ENCODE data around the gene ZNF83. TPM values are rescaled to one million over a fixed set of nuclear protein-coding genes. Genes with fewer than 3 reads are reported as not detected.

Gene ZNF83
- total and polyA plus RNA-seq, 10 donors, result 31.8 to 87.7 (median 60.7) TPM

DNA sequence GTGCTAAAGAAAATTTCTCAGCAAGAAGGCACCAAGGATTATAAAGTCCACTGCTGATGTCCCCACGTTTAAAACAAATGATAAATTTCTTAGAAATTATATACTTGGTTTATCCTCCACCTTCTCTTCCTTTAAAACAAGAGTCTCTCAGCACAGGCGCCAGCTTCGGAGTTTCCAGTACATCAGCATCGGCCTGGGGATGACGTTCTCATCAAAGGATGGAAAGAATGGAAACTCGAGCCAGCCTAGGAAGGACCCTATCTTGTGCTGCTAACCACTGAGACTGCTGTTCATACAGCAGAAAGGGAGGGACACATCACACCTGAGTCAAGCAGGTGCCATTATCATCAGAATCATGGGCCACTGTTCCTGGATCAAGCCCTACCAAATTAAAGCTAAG, 29.8 kb upstream of the ZNF83 start:
- 83 to 95% (median 91%) methylated on average over 6 of the region's 6 CpGs for WGBS, 5 donors

DNA sequence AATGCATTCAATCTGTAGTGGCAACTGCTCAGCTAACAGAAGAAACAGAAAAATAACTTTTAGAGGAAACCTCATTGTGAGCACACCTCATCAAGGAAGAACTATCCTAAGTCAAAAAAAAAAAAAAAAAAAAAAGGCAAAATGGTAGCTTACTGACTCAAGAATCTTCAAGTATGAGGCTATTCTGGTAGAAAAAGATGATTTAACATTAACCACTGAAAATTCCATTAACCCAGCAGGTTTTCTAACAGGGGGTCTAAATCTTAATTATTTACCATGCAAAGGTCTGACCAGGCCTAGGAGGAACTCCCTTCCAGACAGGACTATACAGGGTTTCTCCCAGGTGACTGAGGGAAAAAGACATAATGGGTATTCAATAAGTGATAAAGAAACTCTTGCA, 28.4 kb upstream of the ZNF83 start:
- no peaks in the 10 kb centered on the region for H3K9me3 ChIP-seq
- H3K4me3 ChIP-seq, result no peak overlapping the region
- no peak overlapping the region for H3K27ac ChIP-seq
- no peaks in the 10 kb centered on the region for H3K4me1 ChIP-seq
- H3K36me3 ChIP-seq, result peaks cover 0 to 52% (median 0%) of the 10 kb centered on the region in 6 donors
- TF ChIP-seq POLR2AphosphoS5 (IDR thresholded peaks at IDR 0.05) (no peak), POLR2A (IDR thresholded peaks at IDR 0.05) (no peak)
- TF ChIP-seq, protein P1, sequence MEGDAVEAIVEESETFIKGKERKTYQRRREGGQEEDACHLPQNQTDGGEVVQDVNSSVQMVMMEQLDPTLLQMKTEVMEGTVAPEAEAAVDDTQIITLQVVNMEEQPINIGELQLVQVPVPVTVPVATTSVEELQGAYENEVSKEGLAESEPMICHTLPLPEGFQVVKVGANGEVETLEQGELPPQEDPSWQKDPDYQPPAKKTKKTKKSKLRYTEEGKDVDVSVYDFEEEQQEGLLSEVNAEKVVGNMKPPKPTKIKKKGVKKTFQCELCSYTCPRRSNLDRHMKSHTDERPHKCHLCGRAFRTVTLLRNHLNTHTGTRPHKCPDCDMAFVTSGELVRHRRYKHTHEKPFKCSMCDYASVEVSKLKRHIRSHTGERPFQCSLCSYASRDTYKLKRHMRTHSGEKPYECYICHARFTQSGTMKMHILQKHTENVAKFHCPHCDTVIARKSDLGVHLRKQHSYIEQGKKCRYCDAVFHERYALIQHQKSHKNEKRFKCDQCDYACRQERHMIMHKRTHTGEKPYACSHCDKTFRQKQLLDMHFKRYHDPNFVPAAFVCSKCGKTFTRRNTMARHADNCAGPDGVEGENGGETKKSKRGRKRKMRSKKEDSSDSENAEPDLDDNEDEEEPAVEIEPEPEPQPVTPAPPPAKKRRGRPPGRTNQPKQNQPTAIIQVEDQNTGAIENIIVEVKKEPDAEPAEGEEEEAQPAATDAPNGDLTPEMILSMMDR (IDR thresholded peaks at IDR 0.05 in 8 of 11, conservative IDR thresholded peaks at IDR 0.05 in 3 of 11), result no peak
- no peaks in the 10 kb centered on the region for H3K27me3 ChIP-seq (replicated peaks in 1 of 7)
- DNase-seq, result no peak
- intact Hi-C loops (cut with DNase I; ENCODE audit: low total_unique reads), result no loop called here

More for the DNA sequence above, 29.8 kb upstream of the ZNF83 start:
- Histone ChIP-seq H3K4me3 (no peak overlapping the region), H3K4me1 (no peaks in the 10 kb centered on the region), H3K9me3 (peaks cover 0 to 1% (median 0%) of the 10 kb centered on the region in 8 donors), H3K27me3 (replicated peaks in 1 of 7) (no peaks in the 10 kb centered on the region), H3K27ac (no peak overlapping the region), H3K36me3 (peaks cover 0 to 41% (median 0%) of the 10 kb centered on the region in 6 donors)
- DNase-seq, result no peak
- TF ChIP-seq POLR2A (IDR thresholded peaks at IDR 0.05) (no peak), POLR2AphosphoS5 (IDR thresholded peaks at IDR 0.05) (no peak)
- TF ChIP-seq, protein P1 (IDR thresholded peaks at IDR 0.05 in 8 of 11, conservative IDR thresholded peaks at IDR 0.05 in 3 of 11), result no peak
- intact Hi-C loops (cut with DNase I; ENCODE audit: low total_unique reads), result no loop called here

DNA sequence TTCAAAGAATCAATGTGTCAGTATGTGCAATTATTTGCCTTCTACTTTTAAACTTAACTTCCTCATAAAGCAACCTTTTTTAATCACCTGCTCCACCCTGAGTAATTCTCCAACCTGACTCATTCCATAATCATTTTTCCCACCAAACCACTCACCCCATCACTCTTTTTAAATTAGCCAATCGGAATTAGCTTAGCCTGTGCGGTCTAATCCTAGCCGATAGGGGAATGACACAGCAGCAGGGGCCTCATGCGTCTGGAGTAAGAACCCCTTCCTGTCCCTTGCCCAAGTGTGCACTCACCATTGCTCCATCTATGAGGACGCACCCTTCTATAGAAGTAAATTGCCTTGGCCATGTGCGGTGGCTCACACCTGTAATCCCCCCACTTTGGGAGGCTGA, 27.4 kb upstream of the ZNF83 start:
- H3K27me3 ChIP-seq (replicated peaks in 1 of 7), result no peaks in the 10 kb centered on the region
- no peak overlapping the region for H3K4me3 ChIP-seq
- H3K9me3 ChIP-seq, result no peaks in the 10 kb centered on the region
- no peak overlapping the region for H3K27ac ChIP-seq
- intact Hi-C loops (cut with DNase I; ENCODE audit: low total_unique reads), result no loop called here
- peaks cover 0 to 57% (median 2%) of the 10 kb centered on the region in 6 donors for H3K36me3 ChIP-seq
- DNase-seq, result no peak
- 91 to 95% (median 95%) methylated on average over 6 of the region's 6 CpGs for WGBS, 5 donors
- TF ChIP-seq POLR2AphosphoS5 (IDR thresholded peaks at IDR 0.05) (no peak), POLR2A (IDR thresholded peaks at IDR 0.05) (no peak)
- TF ChIP-seq, protein P1 (IDR thresholded peaks at IDR 0.05 in 8 of 11, conservative IDR thresholded peaks at IDR 0.05 in 3 of 11), result no peak
- no peaks in the 10 kb centered on the region for H3K4me1 ChIP-seq

DNA sequence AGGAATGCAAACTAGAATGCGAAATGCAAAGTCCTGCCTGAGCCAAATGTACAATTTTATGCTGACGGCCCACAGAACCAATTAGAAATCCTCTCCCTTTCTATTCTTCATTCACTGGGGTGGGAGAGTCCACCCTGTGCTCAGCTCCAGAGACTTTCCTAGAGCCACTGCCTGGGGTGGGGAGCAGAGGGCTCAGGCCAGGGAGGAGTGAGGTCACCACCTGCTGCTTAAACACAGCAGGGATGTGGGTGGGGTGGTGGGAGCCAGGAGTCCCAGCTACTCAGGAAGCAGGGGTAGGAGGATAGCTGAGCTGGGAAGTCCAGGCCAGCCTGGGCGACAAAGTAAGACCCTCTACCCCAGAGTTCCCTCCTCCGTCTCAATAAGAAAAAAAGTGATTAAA, 26.9 kb upstream of the ZNF83 start:
- no peaks in the 10 kb centered on the region for H3K27me3 ChIP-seq (replicated peaks in 1 of 7)
- DNase-seq, result no peak
- no peak overlapping the region for H3K27ac ChIP-seq
- 89 to 100% (median 93%) methylated on average over 4 of the region's 4 CpGs for WGBS, 5 donors
- peaks cover 0 to 57% (median 7%) of the 10 kb centered on the region in 6 donors for H3K36me3 ChIP-seq
- H3K9me3 ChIP-seq, result no peaks in the 10 kb centered on the region
- H3K4me1 ChIP-seq, result no peaks in the 10 kb centered on the region
- H3K4me3 ChIP-seq, result no peak overlapping the region
- intact Hi-C loops (cut with DNase I; ENCODE audit: low total_unique reads), result no loop called here
- TF ChIP-seq, protein P1 (IDR thresholded peaks at IDR 0.05 in 8 of 11, conservative IDR thresholded peaks at IDR 0.05 in 3 of 11), result no peak
- TF ChIP-seq POLR2A (IDR thresholded peaks at IDR 0.05) (no peak), POLR2AphosphoS5 (IDR thresholded peaks at IDR 0.05) (no peak)

All from spleen (tissue), 11 donors.